Mesothelial cell of epicardium (in vitro differentiated cells): ENCODE measurements around the gene TM9SF3. TPM values are rescaled to one million over a fixed set of nuclear protein-coding genes. Genes with fewer than 3 reads are reported as not detected.

ENCODE experiments used
- DNase-seq, 2 experiments: peaks; one replicate each; pipeline ENCODE4 v3.0.0; 2021; ENCODE audit warnings: low spot score in 2 of 2; ENCODE audit not compliant: unreplicated experiment in 2 of 2
- H3K27ac Mint-ChIP-seq: 2 replicates; pipeline ENCODE4 v1.8.0; 2021; ENCODE audit warnings: mixed read lengths
- H3K27me3 Mint-ChIP-seq: 2 replicates; pipeline ENCODE4 v1.8.0; 2021; ENCODE audit warnings: low read depth, mixed read lengths
- H3K36me3 Mint-ChIP-seq: 2 replicates; pipeline ENCODE4 v1.8.0; 2021; ENCODE audit warnings: mixed read lengths
- H3K4me1 Mint-ChIP-seq: 2 replicates; pipeline ENCODE4 v1.8.0; 2021; ENCODE audit warnings: mixed read lengths
- H3K4me3 Mint-ChIP-seq: 2 replicates; pipeline ENCODE4 v1.8.0; 2021; ENCODE audit warnings: mild to moderate bottlenecking, moderate library complexity, mixed read lengths
- H3K9me3 Mint-ChIP-seq: 2 replicates; pipeline ENCODE4 v1.8.0; 2021; ENCODE audit warnings: mixed read lengths
- CTCF ChIP-seq: fragments of 200-600 bp; sonication (generic); IDR thresholded peaks from one replicate; pipeline ENCODE4 v1.5.0; 2021; ENCODE audit warnings: antibody characterized with exemption; ENCODE audit not compliant: unreplicated experiment
- total RNA-seq: library from RNA; stranded (reverse); gene quantifications from 3 replicates; pipeline ENCODE4 v1.2.1, GENCODE V29; 2021

The TM9SF3 gene
- total RNA-seq, 1 donor from 2014 or later = 144 TPM

GRCh38 chr10:96491303-96491702 lies 95.5 kb downstream of the TM9SF3 start:
- Mint-ChIP-seq H3K36me3 (no peaks in the 10 kb centered on the region), H3K27me3 (peaks cover 60% of the 10 kb centered on the region), H3K4me3 (no peak overlapping the region), H3K9me3 (no peaks in the 10 kb centered on the region), H3K4me1 (no peaks in the 10 kb centered on the region), H3K27ac (no peak overlapping the region)
- TF ChIP-seq CTCF = no peak
- DNase-seq = no peak

- H3K4me1 Mint-ChIP-seq = no peaks in the 10 kb centered on the region
- DNase-seq = no peak
- peaks cover 62% of the 10 kb centered on the region for H3K27me3 Mint-ChIP-seq
- H3K36me3 Mint-ChIP-seq = no peaks in the 10 kb centered on the region
- no peak overlapping the region for H3K27ac Mint-ChIP-seq
- TF ChIP-seq CTCF = no peak
- no peak overlapping the region for H3K4me3 Mint-ChIP-seq
- H3K9me3 Mint-ChIP-seq = peaks cover 3% of the 10 kb centered on the region
These were observed 98.5 kb downstream of the TM9SF3 start for GRCh38 chr10:96488161-96488935.

- no peaks in the 10 kb centered on the region for H3K36me3 Mint-ChIP-seq
- TF ChIP-seq CTCF = no peak
- DNase-seq = no peak
These were observed 103.8 kb downstream of the TM9SF3 start for GRCh38 chr10:96482815-96483588.

GRCh38 chr10:96478355-96478754 lies 108.5 kb downstream of the TM9SF3 start:
- H3K27me3 Mint-ChIP-seq = peaks cover 62% of the 10 kb centered on the region
- no peak for TF ChIP-seq CTCF
- no peaks in the 10 kb centered on the region for H3K36me3 Mint-ChIP-seq
- peaks cover 5% of the 10 kb centered on the region for H3K9me3 Mint-ChIP-seq
- no peak for DNase-seq
- no peak overlapping the region for H3K27ac Mint-ChIP-seq
- no peak overlapping the region for H3K4me3 Mint-ChIP-seq
- no peaks in the 10 kb centered on the region for H3K4me1 Mint-ChIP-seq

More at GRCh38 chr10:96482815-96483588, 103.8 kb downstream of the TM9SF3 start:
- Mint-ChIP-seq H3K4me3 (no peak overlapping the region), H3K27me3 (peaks cover 72% of the 10 kb centered on the region), H3K4me1 (no peaks in the 10 kb centered on the region), H3K27ac (no peak overlapping the region), H3K9me3 (peaks cover 3% of the 10 kb centered on the region)

GRCh38 chr10:96473866-96474265 lies 112.9 kb downstream of the TM9SF3 start:
- H3K27me3 Mint-ChIP-seq = peaks cover 55% of the 10 kb centered on the region
- TF ChIP-seq CTCF = no peak
- peaks cover 4% of the 10 kb centered on the region for H3K9me3 Mint-ChIP-seq
- H3K36me3 Mint-ChIP-seq = no peaks in the 10 kb centered on the region
- H3K27ac Mint-ChIP-seq = no peak overlapping the region
- no peak for DNase-seq
- H3K4me3 Mint-ChIP-seq = no peak overlapping the region
- H3K4me1 Mint-ChIP-seq = peaks cover 9% of the 10 kb centered on the region
